Astrocyte (in vitro differentiated cells and primary cell): ENCODE data around the gene SULF2. TPM values are rescaled to one million over a fixed set of nuclear protein-coding genes. Genes with fewer than 3 reads are reported as not detected.

ENCODE experiments used
- DNase-seq: peaks from one replicate; pipeline ENCODE4 v3.0.0-alpha.2; 2010; ENCODE audit warnings: low read depth
- FAIRE-seq: peaks from 2 replicates; lab custom pipeline; 2011; peaks lifted over from hg19 to GRCh38; lab: Jason Lieb, UNC
- H2AFZ ChIP-seq: 2 replicates; pipeline ENCODE4 v1.6.0; 2012; ENCODE audit warnings: low read depth, low read length, inconsistent platforms
- H3K27ac ChIP-seq: 2 replicates; pipeline ENCODE4 v1.5.1; 2011; ENCODE audit warnings: low read depth, low read length, inconsistent platforms
- H3K27me3 ChIP-seq: 2 replicates; pipeline ENCODE4 v1.6.0; 2011; ENCODE audit warnings: low read length, inconsistent platforms; ENCODE audit not compliant: insufficient read depth
- H3K36me3 ChIP-seq: 2 replicates; pipeline ENCODE4 v1.5.1; 2011; ENCODE audit warnings: low read length, inconsistent platforms; ENCODE audit not compliant: insufficient read depth
- H3K4me1 ChIP-seq: 2 replicates; pipeline ENCODE4 v1.5.1; 2011; ENCODE audit warnings: low read length, inconsistent platforms; ENCODE audit not compliant: insufficient read depth
- H3K4me2 ChIP-seq: 2 replicates; pipeline ENCODE4 v1.6.0; 2012; ENCODE audit warnings: low read length, inconsistent platforms
- H3K4me3 ChIP-seq: 2 replicates; pipeline ENCODE4 v1.5.1; 2011; ENCODE audit warnings: low read depth, mild to moderate bottlenecking, low read length, inconsistent platforms; ENCODE audit not compliant: insufficient read depth
- H3K79me2 ChIP-seq: 2 replicates; pipeline ENCODE4 v1.6.0; 2012; ENCODE audit warnings: mild to moderate bottlenecking, low read length, inconsistent platforms; ENCODE audit not compliant: insufficient read depth
- H3K9ac ChIP-seq: 2 replicates; pipeline ENCODE4 v1.6.0; 2012; ENCODE audit warnings: mild to moderate bottlenecking, low read length, inconsistent platforms
- H3K9me3 ChIP-seq: 2 replicates; pipeline ENCODE4 v1.5.1; 2012; ENCODE audit warnings: low read depth, mild to moderate bottlenecking, low read length, inconsistent platforms; ENCODE audit not compliant: insufficient read depth
- H4K20me1 ChIP-seq: 2 replicates; pipeline ENCODE4 v1.6.0; 2012; ENCODE audit warnings: low read length, inconsistent platforms; ENCODE audit not compliant: insufficient read depth
- H3K27ac Mint-ChIP-seq: one replicate; pipeline ENCODE4 v1.8.0; 2021; ENCODE audit warnings: mild to moderate bottlenecking, mixed read lengths; ENCODE audit not compliant: unreplicated experiment
- H3K27me3 Mint-ChIP-seq: one replicate; pipeline ENCODE4 v1.8.0; 2021; ENCODE audit warnings: low read depth, mixed read lengths; ENCODE audit not compliant: unreplicated experiment
- H3K36me3 Mint-ChIP-seq: one replicate; pipeline ENCODE4 v1.8.0; 2021; ENCODE audit warnings: low read depth, mixed read lengths; ENCODE audit not compliant: unreplicated experiment
- H3K4me1 Mint-ChIP-seq: one replicate; pipeline ENCODE4 v1.8.0; 2021; ENCODE audit warnings: low read depth, mixed read lengths; ENCODE audit not compliant: unreplicated experiment
- H3K4me3 Mint-ChIP-seq: one replicate; pipeline ENCODE4 v1.8.0; 2021; ENCODE audit warnings: mild to moderate bottlenecking, moderate library complexity, mixed read lengths; ENCODE audit not compliant: unreplicated experiment
- H3K9me3 Mint-ChIP-seq: one replicate; pipeline ENCODE4 v1.8.0; 2021; ENCODE audit warnings: mild to moderate bottlenecking, mixed read lengths; ENCODE audit not compliant: unreplicated experiment
- CTCF ChIP-seq: IDR thresholded peaks from 2 replicates; pipeline ENCODE4 v1.5.1; 2011; ENCODE audit warnings: low read depth, mild to moderate bottlenecking, inconsistent platforms, low read length, moderate library complexity; ENCODE audit not compliant: insufficient read depth
- EZH2 ChIP-seq: IDR thresholded peaks from 2 replicates; pipeline ENCODE4 v1.6.1; 2012; ENCODE audit warnings: mild to moderate bottlenecking, low read length, inconsistent platforms; ENCODE audit not compliant: insufficient read depth
- total RNA-seq: library from RNA; stranded (reverse); gene quantifications from 2 replicates; pipeline ENCODE4 v1.2.1, GENCODE V29; 2021

SULF2 gene
- total RNA-seq, 1 donor from 2014 or later = 139 TPM

GRCh38 chr20:47775841-47776240 is 9.4 kb downstream of the SULF2 start:
- Mint-ChIP-seq H3K27me3 (peaks cover 6% of the 10 kb centered on the region), H3K4me3 (no peak overlapping the region), H3K9me3 (peaks cover 13% of the 10 kb centered on the region), H3K27ac (no peak overlapping the region), H3K4me1 (peaks cover 9% of the 10 kb centered on the region), H3K36me3 (peaks cover 17% of the 10 kb centered on the region)
- H3K4me2 ChIP-seq = no peak overlapping the region
- no peaks in the 10 kb centered on the region for H3K36me3 ChIP-seq
- H3K9ac ChIP-seq = no peak overlapping the region
- peaks cover 6% of the 10 kb centered on the region for H3K27me3 ChIP-seq
- no peak overlapping the region for H2AFZ ChIP-seq
- peaks cover 4% of the 10 kb centered on the region for H3K9me3 ChIP-seq
- no peaks in the 10 kb centered on the region for H3K79me2 ChIP-seq
- DNase-seq (no peak), FAIRE-seq (no peak)
- H3K4me3 ChIP-seq = no peak overlapping the region
- peaks cover 42% of the 10 kb centered on the region for H4K20me1 ChIP-seq
- no peaks in the 10 kb centered on the region for H3K4me1 ChIP-seq
- TF ChIP-seq CTCF (no peak), EZH2 (no peak)
- H3K27ac ChIP-seq = no peak overlapping the region

- H3K9me3 Mint-ChIP-seq = peaks cover 16% of the 10 kb centered on the region
These were observed 10.2 kb downstream of the SULF2 start for GRCh38 chr20:47775039-47775438.

More at GRCh38 chr20:47775039-47775438, 10.2 kb downstream of the SULF2 start:
- no peaks in the 10 kb centered on the region for H3K79me2 ChIP-seq
- no peak overlapping the region for H3K27ac ChIP-seq
- H3K9me3 ChIP-seq = peaks cover 5% of the 10 kb centered on the region
- Mint-ChIP-seq H3K4me3 (no peak overlapping the region), H3K27me3 (peaks cover 6% of the 10 kb centered on the region), H3K27ac (no peak overlapping the region), H3K36me3 (peaks cover 24% of the 10 kb centered on the region), H3K4me1 (peaks cover 9% of the 10 kb centered on the region)
- no peak for FAIRE-seq
- peaks cover 40% of the 10 kb centered on the region for H4K20me1 ChIP-seq
- no peak overlapping the region for H3K9ac ChIP-seq
- H3K4me3 ChIP-seq = no peak overlapping the region
- no peak overlapping the region for H2AFZ ChIP-seq
- H3K36me3 ChIP-seq = no peaks in the 10 kb centered on the region
- H3K4me2 ChIP-seq = no peak overlapping the region
- no peaks in the 10 kb centered on the region for H3K4me1 ChIP-seq
- peaks cover 6% of the 10 kb centered on the region for H3K27me3 ChIP-seq
- DNase-seq = no peak
- no peak for TF ChIP-seq CTCF
- TF ChIP-seq EZH2 = no peak
